K562 (cell line): ENCODE results near the gene SLC5A2. TPM values are rescaled to one million over a fixed set of nuclear protein-coding genes. Genes with fewer than 3 reads are reported as not detected.
A peak's percentile ranks its signal among the peaks of the same experiment; 100 is the strongest.

Experiments
- CGGBP1 ChIP-seq: fragments of 250-450 bp; sonication (Bioruptor Pico); IDR thresholded peaks from 2 replicates; pipeline ENCODE4 v1.9.0; 2021; ENCODE audit warnings: mild to moderate bottlenecking
- CREB1 ChIP-seq, 2 experiments: sonication (generic) in 1 of 2; formaldehyde crosslinking in 1 of 2; IDR thresholded peaks; 2 replicates each; pipeline versions ENCODE4 v1.6.1 to v1.8.0; 2012 to 2022; ENCODE audit warnings: inconsistent platforms in 1 of 2, mild to moderate bottlenecking in 1 of 2, missing genetic modification reagents in 1 of 2, moderate library complexity in 1 of 2
- CTBP1 ChIP-seq: fragments of 450-650 bp; IDR thresholded peaks from 2 replicates; pipeline ENCODE4 v1.6.1; 2016; ENCODE audit warnings: borderline replicate concordance
- CTCF ChIP-seq, 3 experiments: IDR thresholded peaks in 2 of 3; conservative IDR thresholded peaks in 1 of 3; 2 replicates each; pipeline ENCODE4 v1.5.1; 2011 to 2012; ENCODE audit warnings: low read length in 3 of 3, mild to moderate bottlenecking in 3 of 3, control low read depth in 2 of 3, improper control_type of control experiment in 1 of 3, inconsistent platforms in 1 of 3, low read depth in 1 of 3, mixed read lengths in 1 of 3, moderate library complexity in 1 of 3; ENCODE audit not compliant: insufficient read depth in 2 of 3
- HDAC1 ChIP-seq, 2 experiments: fragments of 450-650 bp; IDR thresholded peaks; 2 replicates each; pipeline ENCODE4 v1.6.1; 2016 to 2017; ENCODE audit warnings: inconsistent platforms in 1 of 2, mild to moderate bottlenecking in 1 of 2, moderate library complexity in 1 of 2
- HMGXB4 ChIP-seq: sonication (generic); formaldehyde crosslinking; IDR thresholded peaks from 2 replicates; pipeline ENCODE4 v1.8.1; 2023; ENCODE audit warnings: mild to moderate bottlenecking, missing genetic modification reagents
- HNRNPL ChIP-seq: fragments of 200-400 bp; formaldehyde crosslinking; IDR thresholded peaks from 2 replicates; pipeline ENCODE4 v1.6.1; 2017; ENCODE audit warnings: low read depth, mild to moderate bottlenecking, low read length
- KDM1A ChIP-seq, 2 experiments: fragments of 450-650 bp; IDR thresholded peaks; 2 replicates each; pipeline ENCODE4 v1.6.1; 2016; ENCODE audit warnings: mild to moderate bottlenecking in 2 of 2
- MAZ ChIP-seq, 2 experiments: fragments of 450-650 bp in 1 of 2; sonication (generic) in 1 of 2; formaldehyde crosslinking; IDR thresholded peaks in 1 of 2; conservative IDR thresholded peaks in 1 of 2; 2 replicates each; pipeline versions ENCODE4 v1.4.0 to v1.5.0; 2020; ENCODE audit warnings: mild to moderate bottlenecking in 1 of 2, missing genetic modification reagents in 1 of 2
- NCOA1 ChIP-seq: fragments of 450-650 bp; IDR thresholded peaks from 2 replicates; pipeline ENCODE4 v1.6.1; 2016; ENCODE audit warnings: low read depth
- NEUROD1 ChIP-seq: fragments of 150-350 bp; IDR thresholded peaks from 2 replicates; pipeline ENCODE4 v1.6.1; 2014; ENCODE audit warnings: borderline replicate concordance, low read length, low read depth; ENCODE audit not compliant: partially characterized antibody
- RNF2 ChIP-seq: sonication (generic); IDR thresholded peaks from 2 replicates; pipeline ENCODE4 v1.6.1; 2016
- TFAM ChIP-seq: fragments of 250-450 bp; sonication (Bioruptor Pico); conservative IDR thresholded peaks from 2 replicates; pipeline ENCODE4 v1.5.0; 2021; ENCODE audit warnings: mild to moderate bottlenecking, moderate library complexity
- TOE1 ChIP-seq, 2 experiments: fragments of 450-650 bp in 1 of 2; sonication (generic) in 1 of 2; formaldehyde crosslinking in 1 of 2; IDR thresholded peaks; 2 replicates each; pipeline versions ENCODE4 v1.7.1 to v1.8.0; 2016 to 2022; ENCODE audit warnings: borderline replicate concordance in 2 of 2, mild to moderate bottlenecking in 2 of 2, antibody characterized with exemption in 1 of 2, inconsistent platforms in 1 of 2, low read depth in 1 of 2, missing genetic modification reagents in 1 of 2, moderate library complexity in 1 of 2
- ZNF146 ChIP-seq: IDR thresholded peaks from one replicate; pipeline ENCODE4 v1.6.1; 2018; ENCODE audit warnings: missing compliant biosample characterization; ENCODE audit not compliant: unreplicated experiment
- ZNF311 ChIP-seq: fragments of 250-450 bp; sonication (Bioruptor Pico); IDR thresholded peaks from 2 replicates; pipeline ENCODE4 v1.4.0; 2020; ENCODE audit warnings: mild to moderate bottlenecking, moderate library complexity
- ZNF449 ChIP-seq: fragments of 250-450 bp; sonication (Bioruptor Pico); IDR thresholded peaks from 2 replicates; pipeline ENCODE4 v1.8.0; 2022; ENCODE audit warnings: moderate library complexity, mild to moderate bottlenecking, inconsistent platforms
- ZNF57 ChIP-seq: fragments of 450-650 bp; formaldehyde crosslinking; IDR thresholded peaks from 2 replicates; pipeline ENCODE4 v1.4.0; 2020; ENCODE audit warnings: mild to moderate bottlenecking, moderate library complexity
- polyA plus RNA-seq, 8 experiments: library from polyadenylated mRNA; depleted of rRNA in 4 of 8; stranded (reverse) in 5 of 8; unstranded in 3 of 8; fragments of >200 nt; fragmentation: Nextera tagmentation in 2 of 8; fragmentation: Illumina TruSeq in 1 of 8; extraction: Ambion mirVana in 2 of 8; extraction: Trizol in 1 of 8; gene quantifications; 2 replicates each; pipeline versions ENCODE4 v1.2.1 to v1.2.3, GENCODE V29; 2011 to 2014; ENCODE audit warnings: inconsistent platforms in 1 of 8, missing spikeins in 1 of 8
- total RNA-seq, 7 experiments: library from RNA; depleted of rRNA in 6 of 7; stranded (reverse); fragments of >200 nt in 6 of 7; fragmentation: Illumina TruSeq in 2 of 7; extraction: Trizol in 2 of 7; gene quantifications; 2 replicates each; pipeline versions ENCODE4 v1.2.1 to v1.2.3, GENCODE V29; 2011 to 2021; ENCODE audit warnings: low replicate concordance in 1 of 7
- TF ChIP-seq, protein P1 (sequence below): fragments of 200-800 bp; sonication (Bioruptor generic); IDR thresholded peaks from 2 replicates; pipeline ENCODE4 v1.6.1; 2017; ENCODE audit warnings: missing genetic modification characterization, missing compliant biosample characterization

The SLC5A2 gene
- total and polyA plus RNA-seq, 9 of the 15 experiments (the other 6 are each of a cell fraction or from before 2014, with no cell fraction given), result 0.07 to 2.7 (median 2.2) TPM; not detected in 6

DNA sequence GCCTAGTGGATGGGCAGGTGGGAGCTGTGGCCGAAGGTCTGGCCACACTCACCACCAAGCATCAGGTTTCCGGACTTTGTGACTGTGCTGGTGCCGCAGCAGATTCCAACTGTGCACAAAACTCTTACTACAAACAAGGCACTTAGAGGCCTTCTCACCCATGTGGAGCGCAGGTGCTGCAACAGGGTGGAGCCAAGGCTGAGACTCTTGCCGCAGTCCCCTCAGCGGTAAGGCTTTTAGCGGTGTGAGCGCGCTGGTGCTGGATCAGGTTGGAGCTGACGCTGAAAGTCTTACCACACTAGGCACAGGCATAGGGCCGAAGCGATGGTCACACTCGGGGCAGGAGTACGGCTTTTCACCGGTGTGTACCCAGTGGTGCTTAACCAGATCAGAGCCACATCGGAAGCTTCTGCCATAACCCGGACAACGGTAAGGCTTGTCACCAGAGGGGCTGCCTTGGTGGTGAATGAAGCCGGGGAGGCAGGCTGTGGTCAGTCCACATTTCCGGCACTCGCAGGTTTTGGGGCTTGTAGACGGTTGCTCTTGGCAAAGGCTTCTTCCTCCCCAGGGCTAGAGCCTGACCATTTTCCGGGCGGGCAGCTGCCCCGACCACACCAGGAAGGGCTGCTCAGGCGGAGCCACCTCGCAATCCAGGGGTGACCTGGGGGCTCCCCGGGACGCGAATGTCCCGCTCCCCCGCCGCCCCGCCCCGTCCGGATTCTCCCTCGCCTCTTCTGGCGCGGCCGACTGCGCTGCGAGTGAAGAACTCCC, 24.7 kb upstream of the SLC5A2 start (continued):
- TF ChIP-seq MAZ (CRISPR knock-in tag; conservative IDR thresholded peaks at IDR 0.05 in 1 of 2, IDR thresholded peaks at IDR 0.05 in 1 of 2) (peak in 1 of 2 experiments; percentile 9; a peak in 1 of 4 replicates), RNF2 (peak; percentile 50; the same call in 1 of the 2 replicates), CTBP1 (peak; percentile 68; the same call in 1 of the 2 replicates), CTCF (IDR thresholded peaks at IDR 0.05 in 2 of 3, conservative IDR thresholded peaks at IDR 0.05 in 1 of 3; ENCODE audit: insufficient read depth in 2 of 3, low read depth in 1 of 3, low read length in 3 of 3) (peak in 2 of 3 experiments; percentile 36 to 61; a peak in 2 of 6 replicates), TFAM (CRISPR knock-in tag) (no peak), TOE1 (IDR thresholded peaks at IDR 0.05; ENCODE audit: borderline replicate concordance) (peak; percentile 56; the same call in 1 of the 2 replicates), TOE1 (CRISPR knock-in tag; IDR thresholded peaks at IDR 0.05; ENCODE audit: borderline replicate concordance, low read depth) (no peak), ZNF311 (CRISPR knock-in tag) (no peak), CGGBP1 (CRISPR knock-in tag) (no peak), ZNF57 (no peak), ZNF146 (CRISPR knock-in tag) (no peak), CREB1 (IDR thresholded peaks at IDR 0.05) (no peak), CREB1 (CRISPR knock-in tag; IDR thresholded peaks at IDR 0.05) (peak; percentile 38; the same call in 1 of the 2 replicates), ZNF449 (CRISPR knock-in tag) (no peak), HDAC1 (IDR thresholded peaks at IDR 0.05) (peak in 1 of 2 experiments; percentile 50; a peak in 1 of 4 replicates), NEUROD1 (no peak), NCOA1 (0 out of 2 replicates have a peak, but pooled peaks have one; percentile 20), HNRNPL (no peak), KDM1A (IDR thresholded peaks at IDR 0.05) (no peak), HMGXB4 (CRISPR knock-in tag) (peak; percentile 49)
- TF ChIP-seq, protein P1, sequence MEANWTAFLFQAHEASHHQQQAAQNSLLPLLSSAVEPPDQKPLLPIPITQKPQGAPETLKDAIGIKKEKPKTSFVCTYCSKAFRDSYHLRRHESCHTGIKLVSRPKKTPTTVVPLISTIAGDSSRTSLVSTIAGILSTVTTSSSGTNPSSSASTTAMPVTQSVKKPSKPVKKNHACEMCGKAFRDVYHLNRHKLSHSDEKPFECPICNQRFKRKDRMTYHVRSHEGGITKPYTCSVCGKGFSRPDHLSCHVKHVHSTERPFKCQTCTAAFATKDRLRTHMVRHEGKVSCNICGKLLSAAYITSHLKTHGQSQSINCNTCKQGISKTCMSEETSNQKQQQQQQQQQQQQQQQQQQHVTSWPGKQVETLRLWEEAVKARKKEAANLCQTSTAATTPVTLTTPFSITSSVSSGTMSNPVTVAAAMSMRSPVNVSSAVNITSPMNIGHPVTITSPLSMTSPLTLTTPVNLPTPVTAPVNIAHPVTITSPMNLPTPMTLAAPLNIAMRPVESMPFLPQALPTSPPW (CRISPR knock-in tag), result 0 out of 2 replicates have a peak, but pooled peaks have one; percentile 9
